Colonic mucosa (tissue), 4 donors: ENCODE results near the gene PBXIP1. TPM values are rescaled to one million over a fixed set of nuclear protein-coding genes. Genes with fewer than 3 reads are reported as not detected.
A peak's percentile ranks its signal among the peaks of the same experiment; 100 is the strongest.

ENCODE experiments used
- DNase-seq: peaks from one replicate; pipeline ENCODE4 v3.0.0-alpha.2; 2020
- H3K27ac ChIP-seq: fragments of 200-600 bp; one replicate; pipeline ENCODE4 v1.8.0; 2021
- H3K27me3 ChIP-seq: fragments of 200-600 bp; one replicate; pipeline ENCODE4 v1.8.0; 2021
- H3K36me3 ChIP-seq: fragments of 200-600 bp; one replicate; pipeline ENCODE4 v1.8.0; 2021
- H3K4me1 ChIP-seq: fragments of 200-600 bp; one replicate; pipeline ENCODE4 v1.8.0; 2021; ENCODE audit warnings: mild to moderate bottlenecking
- H3K4me3 ChIP-seq: fragments of 200-600 bp; one replicate; pipeline ENCODE4 v1.8.0; 2021
- H3K9ac ChIP-seq, 2 donors: one replicate each; pipeline ENCODE4 v1.7.0; 2013; ENCODE audit warnings: control low read depth in 2 of 2, low read depth in 2 of 2, low read length in 2 of 2
- H3K9me3 ChIP-seq: fragments of 200-600 bp; one replicate; pipeline ENCODE4 v1.8.0; 2021
- intact Hi-C: fragments of 100-400 bp; cut with DNase I; formaldehyde crosslinking; loops from one replicate; pipeline ENCODE4 v1.14.1; 2022
- total RNA-seq, 2 donors: library from RNA; stranded (reverse); fragmentation: NEBNext Ultra II Directional in 1 of 2; extraction: Animal tissue kit (Norgen Biotek cat#: 25700) in 1 of 2; gene quantifications; one replicate each; pipeline ENCODE4 v1.2.1, GENCODE V29; 2021
- TF ChIP-seq, protein P1 (sequence below): fragments of 200-600 bp; IDR thresholded peaks from one replicate; pipeline ENCODE4 v1.8.0; 2022; ENCODE audit warnings: antibody characterized with exemption, mild to moderate bottlenecking
- donor health status: healthy.
- donor health status: DM: no; HTN: no; CAD: no.
- donor health status: DM: no; HTN: no; CAD: no.

Gene PBXIP1
- total RNA-seq, 2 donors from 2014 or later, result 22.0 to 51.4 TPM

DNA sequence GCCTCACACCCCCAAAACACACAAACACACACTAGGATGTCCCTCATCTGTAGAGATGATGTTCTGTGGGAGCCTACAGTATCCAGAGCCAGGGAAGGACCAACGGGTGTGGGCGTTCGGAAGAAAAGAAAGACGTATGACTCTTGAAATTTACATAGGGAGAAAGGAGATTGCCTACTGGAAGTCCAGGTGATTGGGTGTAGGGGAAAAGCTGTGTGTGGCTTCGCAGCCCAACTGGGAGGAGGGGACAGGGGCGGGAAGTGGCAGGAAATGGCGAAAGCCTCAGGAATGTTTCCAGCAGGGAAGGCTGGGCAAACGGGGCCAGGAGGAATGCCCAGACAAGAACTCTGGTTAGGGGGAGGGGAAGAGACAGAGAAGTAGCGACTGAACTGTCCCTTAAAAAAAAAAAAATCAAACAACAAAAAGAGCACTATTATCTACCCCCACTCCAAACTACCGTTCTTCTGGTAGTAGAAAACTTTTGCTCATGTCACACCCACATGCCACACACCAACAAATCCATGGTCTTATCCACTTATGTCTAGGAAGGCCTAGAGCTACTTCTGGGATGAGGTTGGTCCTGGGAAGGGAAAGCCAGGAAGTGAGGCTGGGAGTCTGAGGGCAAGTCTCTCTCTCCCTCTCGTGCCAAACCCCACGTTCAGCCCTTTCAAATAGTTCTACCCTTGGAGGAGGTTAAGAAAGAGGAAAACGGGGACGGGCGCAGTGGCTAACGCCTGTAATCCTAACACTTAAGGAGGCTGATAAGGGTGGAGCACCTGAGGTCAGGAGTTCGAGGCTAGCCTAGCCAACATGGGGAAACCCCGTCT is 16.8 kb upstream of the PBXIP1 start:
- Histone ChIP-seq H3K4me3 (peak overlapping the region; percentile 51), H3K9me3 (no peaks in the 10 kb centered on the region)
- intact Hi-C loops, result no loop called here

DNA sequence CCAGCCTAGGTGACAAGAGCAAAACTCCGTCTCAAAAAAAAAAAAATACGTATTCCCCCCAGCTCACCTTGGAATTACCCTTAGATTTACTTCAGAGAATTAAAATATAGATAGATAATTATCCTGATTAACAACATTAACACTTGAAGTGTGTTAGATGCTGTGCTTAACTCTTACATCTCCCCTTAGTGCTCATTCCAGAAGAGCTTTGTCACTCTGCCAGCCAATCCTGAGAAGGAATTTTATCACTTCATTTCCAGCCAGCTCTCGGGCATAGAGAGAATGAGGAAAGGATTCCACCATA is 16.3 kb upstream of the PBXIP1 start:
- H3K4me1 ChIP-seq, result peaks cover 21% of the 10 kb centered on the region

More for the DNA sequence above, 16.8 kb upstream of the PBXIP1 start:
- Histone ChIP-seq H3K27me3 (no peaks in the 10 kb centered on the region), H3K27ac (peak overlapping the region; percentile 96), H3K4me1 (peaks cover 21% of the 10 kb centered on the region), H3K36me3 (no peaks in the 10 kb centered on the region), H3K9ac (peak overlapping the region; percentile 28 to 99)
- TF ChIP-seq, protein P1, sequence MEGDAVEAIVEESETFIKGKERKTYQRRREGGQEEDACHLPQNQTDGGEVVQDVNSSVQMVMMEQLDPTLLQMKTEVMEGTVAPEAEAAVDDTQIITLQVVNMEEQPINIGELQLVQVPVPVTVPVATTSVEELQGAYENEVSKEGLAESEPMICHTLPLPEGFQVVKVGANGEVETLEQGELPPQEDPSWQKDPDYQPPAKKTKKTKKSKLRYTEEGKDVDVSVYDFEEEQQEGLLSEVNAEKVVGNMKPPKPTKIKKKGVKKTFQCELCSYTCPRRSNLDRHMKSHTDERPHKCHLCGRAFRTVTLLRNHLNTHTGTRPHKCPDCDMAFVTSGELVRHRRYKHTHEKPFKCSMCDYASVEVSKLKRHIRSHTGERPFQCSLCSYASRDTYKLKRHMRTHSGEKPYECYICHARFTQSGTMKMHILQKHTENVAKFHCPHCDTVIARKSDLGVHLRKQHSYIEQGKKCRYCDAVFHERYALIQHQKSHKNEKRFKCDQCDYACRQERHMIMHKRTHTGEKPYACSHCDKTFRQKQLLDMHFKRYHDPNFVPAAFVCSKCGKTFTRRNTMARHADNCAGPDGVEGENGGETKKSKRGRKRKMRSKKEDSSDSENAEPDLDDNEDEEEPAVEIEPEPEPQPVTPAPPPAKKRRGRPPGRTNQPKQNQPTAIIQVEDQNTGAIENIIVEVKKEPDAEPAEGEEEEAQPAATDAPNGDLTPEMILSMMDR, result no peak
- DNase-seq, result peak; percentile 70

DNA sequence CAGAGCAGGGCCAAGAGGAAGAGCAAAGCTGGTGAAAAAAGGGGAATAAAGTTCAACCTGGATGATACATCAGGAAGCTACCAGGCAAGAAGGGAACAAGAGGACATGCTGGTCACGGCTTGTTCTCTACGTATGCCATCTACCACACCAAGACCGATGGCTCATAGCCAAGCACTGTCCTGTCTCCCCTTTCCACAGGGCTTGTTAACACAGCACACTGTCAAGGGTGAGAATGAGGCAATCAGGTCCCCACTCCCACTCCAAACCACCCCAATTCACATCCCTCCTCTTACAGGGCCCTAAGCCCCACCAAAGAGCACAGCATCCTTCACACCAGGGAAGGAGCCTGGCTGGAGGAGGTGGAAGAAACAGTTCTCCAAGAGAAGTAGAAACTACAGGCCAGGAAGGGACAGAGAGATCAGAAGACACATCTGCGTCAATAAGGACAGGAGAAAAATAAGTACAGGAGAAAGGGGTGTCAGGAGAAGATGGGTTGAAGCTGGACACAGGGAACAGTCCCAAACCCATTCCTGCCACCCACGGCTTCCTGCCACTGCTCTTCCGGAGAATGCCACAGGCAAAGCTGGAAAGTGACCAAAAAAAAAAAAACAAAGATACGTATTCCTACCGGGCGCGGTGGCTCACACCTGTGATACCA is 15.6 kb upstream of the PBXIP1 start:
- intact Hi-C loops, result no loop called here
- DNase-seq, result peak; percentile 39
- Histone ChIP-seq H3K27me3 (no peaks in the 10 kb centered on the region), H3K36me3 (peaks cover 4% of the 10 kb centered on the region), H3K4me1 (peaks cover 21% of the 10 kb centered on the region), H3K9me3 (no peaks in the 10 kb centered on the region), H3K9ac (peak overlapping the region; percentile 44 to 52), H3K4me3 (peak overlapping the region; percentile 28), H3K27ac (peak overlapping the region; percentile 96)
- TF ChIP-seq, protein P1, result no peak

More for the DNA sequence above, 16.3 kb upstream of the PBXIP1 start:
- H3K27me3 ChIP-seq, result no peaks in the 10 kb centered on the region
- DNase-seq, result no peak
- H3K4me3 ChIP-seq, result no peak overlapping the region
- no peaks in the 10 kb centered on the region for H3K36me3 ChIP-seq
- H3K9me3 ChIP-seq, result no peaks in the 10 kb centered on the region
- intact Hi-C loops, result no loop called here
- TF ChIP-seq, protein P1, result no peak
- H3K27ac ChIP-seq, result peak overlapping the region; percentile 96
- H3K9ac ChIP-seq, result peak overlapping the region in 1 of 2 donors; percentile 99

DNA sequence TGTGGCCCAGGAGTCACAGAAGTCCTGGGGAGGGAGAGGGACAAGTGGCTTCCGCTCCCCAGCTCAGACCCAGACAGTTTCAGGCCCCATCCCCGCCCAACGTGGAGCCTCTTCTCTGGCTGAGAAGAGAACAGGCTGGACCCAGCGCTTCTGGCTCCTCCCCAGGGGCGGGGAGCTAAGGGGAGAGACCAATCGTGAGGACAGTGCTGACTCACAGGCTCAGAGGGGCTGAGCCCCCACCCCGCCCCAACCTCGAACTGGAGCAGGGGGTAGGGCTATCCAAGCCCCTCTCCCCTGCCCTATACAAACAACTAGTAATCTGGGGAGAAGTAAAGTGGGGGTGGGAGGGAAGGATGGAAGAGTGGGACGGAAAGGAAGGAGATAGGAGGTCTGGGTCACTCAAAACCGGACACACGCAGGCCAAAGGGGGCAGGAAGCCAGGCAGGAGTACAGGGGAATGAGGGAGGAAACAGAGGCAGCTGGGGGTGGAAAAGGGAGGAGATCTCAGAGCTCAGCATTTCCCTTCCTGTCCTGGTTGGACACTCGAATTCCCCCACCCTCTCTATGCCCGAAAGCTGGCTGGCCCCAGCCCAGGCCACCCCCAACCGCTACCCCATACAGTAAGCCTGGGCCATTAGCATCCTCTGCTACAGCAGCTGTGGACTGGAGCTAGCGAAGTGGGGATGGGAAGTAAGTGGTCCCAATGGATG is 14.9 kb upstream of the PBXIP1 start, which contains the start of gene SHC1:
SHC1 (minus strand) TSS at position 117 of the 710 bp plus-strand sequence. CDS start 221 bp downstream, outside the sequence.
- Histone ChIP-seq H3K9ac (peak within 1 kb of the TSS; percentile 62 to 67), H3K4me1 (peaks cover 21% of the 10 kb centered on the region), H3K27ac (peak within 1 kb of the TSS; percentile 96), H3K4me3 (peak within 1 kb of the TSS; percentile 28), H3K9me3 (no peaks in the 10 kb centered on the region), H3K36me3 (peaks cover 11% of the 10 kb centered on the region), H3K27me3 (no peaks in the 10 kb centered on the region)
- TF ChIP-seq, protein P1, result no peak
- intact Hi-C loops, result no loop called here
- peak; percentile 87 for DNase-seq

DNA sequence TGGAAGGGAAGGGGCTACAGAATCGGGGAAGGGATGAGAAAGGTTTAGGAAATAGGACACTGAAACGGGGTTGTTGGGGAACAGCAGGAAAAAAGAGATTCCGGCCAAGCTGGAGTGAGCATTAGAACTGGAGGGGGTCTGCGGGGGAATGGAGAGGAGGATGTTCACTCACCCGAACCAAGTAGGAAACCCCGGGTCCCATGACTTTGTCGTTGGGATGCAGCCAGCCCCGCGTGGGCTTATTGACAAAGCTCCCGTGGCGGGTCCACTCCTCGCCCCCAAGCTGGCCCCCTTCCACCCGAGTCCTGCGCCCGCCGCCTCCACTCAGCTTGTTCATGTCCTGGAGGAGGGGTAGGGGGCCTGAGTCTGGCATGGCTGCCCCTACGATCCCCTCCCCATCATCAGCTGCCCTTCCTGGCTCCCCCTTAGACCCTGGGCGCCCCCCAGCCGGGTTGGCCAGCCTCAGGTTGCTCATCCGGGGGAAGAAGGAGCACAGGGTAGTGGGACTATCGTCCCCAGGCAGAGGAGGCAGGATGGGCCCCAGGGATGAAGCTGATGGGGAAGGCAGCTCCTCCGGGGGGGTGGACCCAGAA is 14.1 kb upstream of the PBXIP1 start:
- peak overlapping the region; percentile 62 to 67 for H3K9ac ChIP-seq
- no peaks in the 10 kb centered on the region for H3K9me3 ChIP-seq
- intact Hi-C loops, result no loop called here
- no peak for DNase-seq
- H3K4me3 ChIP-seq, result peak overlapping the region; percentile 28
- no peaks in the 10 kb centered on the region for H3K27me3 ChIP-seq
- peak overlapping the region; percentile 96 for H3K27ac ChIP-seq
- H3K36me3 ChIP-seq, result peaks cover 18% of the 10 kb centered on the region
- peaks cover 21% of the 10 kb centered on the region for H3K4me1 ChIP-seq
- TF ChIP-seq, protein P1, result no peak
